ENCODE results near the gene HECTD4.

DNA sequence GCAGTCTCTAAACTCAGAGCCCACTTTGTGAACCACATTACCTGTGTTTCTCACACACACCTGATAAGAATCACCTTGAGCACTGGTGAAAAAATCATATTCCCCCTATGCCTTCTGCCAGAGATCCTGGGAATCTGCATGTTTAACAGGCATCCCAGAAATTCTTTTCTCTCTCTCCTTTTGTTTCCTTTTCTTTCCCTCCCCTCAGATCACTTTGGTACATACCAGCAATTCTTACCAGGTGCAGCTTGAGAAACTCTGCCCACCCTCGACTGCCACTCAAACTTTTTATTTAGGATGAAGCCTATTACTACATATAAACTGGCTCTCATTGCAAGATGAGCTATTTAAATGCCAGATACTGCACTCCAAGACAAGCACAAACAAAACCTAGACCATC lies 36.0 kb downstream of the HECTD4 start:
- TF ChIP-seq, protein P1, sequence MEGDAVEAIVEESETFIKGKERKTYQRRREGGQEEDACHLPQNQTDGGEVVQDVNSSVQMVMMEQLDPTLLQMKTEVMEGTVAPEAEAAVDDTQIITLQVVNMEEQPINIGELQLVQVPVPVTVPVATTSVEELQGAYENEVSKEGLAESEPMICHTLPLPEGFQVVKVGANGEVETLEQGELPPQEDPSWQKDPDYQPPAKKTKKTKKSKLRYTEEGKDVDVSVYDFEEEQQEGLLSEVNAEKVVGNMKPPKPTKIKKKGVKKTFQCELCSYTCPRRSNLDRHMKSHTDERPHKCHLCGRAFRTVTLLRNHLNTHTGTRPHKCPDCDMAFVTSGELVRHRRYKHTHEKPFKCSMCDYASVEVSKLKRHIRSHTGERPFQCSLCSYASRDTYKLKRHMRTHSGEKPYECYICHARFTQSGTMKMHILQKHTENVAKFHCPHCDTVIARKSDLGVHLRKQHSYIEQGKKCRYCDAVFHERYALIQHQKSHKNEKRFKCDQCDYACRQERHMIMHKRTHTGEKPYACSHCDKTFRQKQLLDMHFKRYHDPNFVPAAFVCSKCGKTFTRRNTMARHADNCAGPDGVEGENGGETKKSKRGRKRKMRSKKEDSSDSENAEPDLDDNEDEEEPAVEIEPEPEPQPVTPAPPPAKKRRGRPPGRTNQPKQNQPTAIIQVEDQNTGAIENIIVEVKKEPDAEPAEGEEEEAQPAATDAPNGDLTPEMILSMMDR (IDR thresholded peaks at IDR 0.05) = no peak
- TF ChIP-seq TCF7L2 (IDR thresholded peaks at IDR 0.05; ENCODE audit: low read depth, low read length) (no peak), POLR2AphosphoS5 (IDR thresholded peaks at IDR 0.05; ENCODE audit: low read depth, low read length) (no peak), SIN3A (IDR thresholded peaks at IDR 0.05; ENCODE audit: borderline replicate concordance, insufficient read depth, low read depth, low read length) (no peak)
- TF ChIP-seq, protein P2, sequence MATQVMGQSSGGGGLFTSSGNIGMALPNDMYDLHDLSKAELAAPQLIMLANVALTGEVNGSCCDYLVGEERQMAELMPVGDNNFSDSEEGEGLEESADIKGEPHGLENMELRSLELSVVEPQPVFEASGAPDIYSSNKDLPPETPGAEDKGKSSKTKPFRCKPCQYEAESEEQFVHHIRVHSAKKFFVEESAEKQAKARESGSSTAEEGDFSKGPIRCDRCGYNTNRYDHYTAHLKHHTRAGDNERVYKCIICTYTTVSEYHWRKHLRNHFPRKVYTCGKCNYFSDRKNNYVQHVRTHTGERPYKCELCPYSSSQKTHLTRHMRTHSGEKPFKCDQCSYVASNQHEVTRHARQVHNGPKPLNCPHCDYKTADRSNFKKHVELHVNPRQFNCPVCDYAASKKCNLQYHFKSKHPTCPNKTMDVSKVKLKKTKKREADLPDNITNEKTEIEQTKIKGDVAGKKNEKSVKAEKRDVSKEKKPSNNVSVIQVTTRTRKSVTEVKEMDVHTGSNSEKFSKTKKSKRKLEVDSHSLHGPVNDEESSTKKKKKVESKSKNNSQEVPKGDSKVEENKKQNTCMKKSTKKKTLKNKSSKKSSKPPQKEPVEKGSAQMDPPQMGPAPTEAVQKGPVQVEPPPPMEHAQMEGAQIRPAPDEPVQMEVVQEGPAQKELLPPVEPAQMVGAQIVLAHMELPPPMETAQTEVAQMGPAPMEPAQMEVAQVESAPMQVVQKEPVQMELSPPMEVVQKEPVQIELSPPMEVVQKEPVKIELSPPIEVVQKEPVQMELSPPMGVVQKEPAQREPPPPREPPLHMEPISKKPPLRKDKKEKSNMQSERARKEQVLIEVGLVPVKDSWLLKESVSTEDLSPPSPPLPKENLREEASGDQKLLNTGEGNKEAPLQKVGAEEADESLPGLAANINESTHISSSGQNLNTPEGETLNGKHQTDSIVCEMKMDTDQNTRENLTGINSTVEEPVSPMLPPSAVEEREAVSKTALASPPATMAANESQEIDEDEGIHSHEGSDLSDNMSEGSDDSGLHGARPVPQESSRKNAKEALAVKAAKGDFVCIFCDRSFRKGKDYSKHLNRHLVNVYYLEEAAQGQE (IDR thresholded peaks at IDR 0.05; ENCODE audit: insufficient read depth in 1 of 2, low read depth in 2 of 2, low read length in 1 of 2) = no peak

Data from Panc1 (cell line).